Mesendoderm (in vitro differentiated cells): ENCODE measurements around the gene NCOA1.

Source experiments
- DNase-seq: peaks from one replicate; pipeline ENCODE4 v3.0.0; 2013
- H2AK5ac ChIP-seq: 2 replicates; pipeline ENCODE4 v1.6.1; 2013; ENCODE audit warnings: low read length, inconsistent platforms
- H2BK120ac ChIP-seq: 2 replicates; pipeline ENCODE4 v1.6.1; 2013; ENCODE audit warnings: low read depth, mild to moderate bottlenecking, low read length, moderate library complexity, mixed read lengths
- H2BK15ac ChIP-seq: replicated peaks from 2 replicates; pipeline ENCODE4 v1.6.1; 2013; ENCODE audit warnings: low read depth, mild to moderate bottlenecking, moderate library complexity
- H2BK5ac ChIP-seq: 2 replicates; pipeline ENCODE4 v1.6.1; 2013; ENCODE audit warnings: low read length, inconsistent platforms
- H3K18ac ChIP-seq: 2 replicates; pipeline ENCODE4 v1.6.1; 2013; ENCODE audit warnings: mild to moderate bottlenecking, low read length, mixed read lengths
- H3K23ac ChIP-seq: one replicate; pipeline ENCODE4 v1.6.1; 2013; ENCODE audit warnings: low read length
- H3K27ac ChIP-seq: 2 replicates; pipeline ENCODE4 v1.5.1; 2013; ENCODE audit warnings: low read depth, mild to moderate bottlenecking, inconsistent platforms, low read length, moderate library complexity
- H3K27me3 ChIP-seq: 2 replicates; pipeline ENCODE4 v1.6.1; 2013; ENCODE audit warnings: low read length, control low read depth, mild to moderate bottlenecking, inconsistent platforms; ENCODE audit not compliant: insufficient read depth, poor library complexity
- H3K36me3 ChIP-seq: 2 replicates; pipeline ENCODE4 v1.6.1; 2013; ENCODE audit warnings: low read length, inconsistent platforms; ENCODE audit not compliant: control insufficient read depth, insufficient read depth
- H3K4ac ChIP-seq: one replicate; pipeline ENCODE4 v1.6.1; 2013; ENCODE audit warnings: low read depth, mild to moderate bottlenecking, low read length, moderate library complexity
- H3K4me1 ChIP-seq: 2 replicates; pipeline ENCODE4 v1.6.1; 2013; ENCODE audit warnings: low read depth, low read length, inconsistent platforms; ENCODE audit not compliant: control insufficient read depth
- H3K4me2 ChIP-seq: 2 replicates; pipeline ENCODE4 v1.6.1; 2013; ENCODE audit warnings: low read length
- H3K4me3 ChIP-seq: 2 replicates; pipeline ENCODE4 v1.5.1; 2013; ENCODE audit warnings: mild to moderate bottlenecking, low read length
- H3K56ac ChIP-seq: one replicate; pipeline ENCODE4 v1.6.1; 2013; ENCODE audit warnings: low read length
- H3K79me1 ChIP-seq: 2 replicates; pipeline ENCODE4 v1.6.1; 2013; ENCODE audit warnings: low read length, inconsistent platforms
- H3K79me2 ChIP-seq: 2 replicates; pipeline ENCODE4 v1.6.1; 2013; ENCODE audit warnings: mild to moderate bottlenecking, low read length; ENCODE audit not compliant: control insufficient read depth, insufficient read depth
- H3K9ac ChIP-seq: 2 replicates; pipeline ENCODE4 v1.6.1; 2013; ENCODE audit warnings: low read length, inconsistent platforms
- H4K5ac ChIP-seq: one replicate; pipeline ENCODE4 v1.6.1; 2013; ENCODE audit warnings: low read length
- H4K8ac ChIP-seq: one replicate; pipeline ENCODE4 v1.6.1; 2013; ENCODE audit warnings: low read depth, mild to moderate bottlenecking, control low read depth, low read length, moderate library complexity
- WGBS: extraction: QIAGEN DNeasy Blood & Tissue Kit; methylation state at CpG from one replicate; pipeline ENCODE4 v1.1.7; 2013; ENCODE audit warnings: low lambda C conversion rate, missing lambda C conversion rate; ENCODE audit not compliant: insufficient coverage; ENCODE audit errors: extremely low coverage; 5-methylcytosine and 5-hydroxymethylcytosine counted together

The NCOA1 gene

GRCh38 chr2:24494410-24494809 lies 3.4 kb downstream of the NCOA1 start:
- no peak for DNase-seq
- no peak overlapping the region for H3K27ac ChIP-seq
- WGBS: no CpG with 5 or more reads among the region's 7 CpGs

GRCh38 chr2:24495451-24495850 lies 4.4 kb downstream of the NCOA1 start:
- peaks cover 2% of the 10 kb centered on the region for H3K4me1 ChIP-seq
- no peak overlapping the region for H3K18ac ChIP-seq
- H3K4ac ChIP-seq: no peak overlapping the region
- H3K4me2 ChIP-seq: no peak overlapping the region
- no peak overlapping the region for H2BK5ac ChIP-seq
- no peak overlapping the region for H3K4me3 ChIP-seq
- no peak for DNase-seq
- no peak overlapping the region for H3K9ac ChIP-seq
- no peaks in the 10 kb centered on the region for H3K36me3 ChIP-seq
- H3K79me2 ChIP-seq: peaks cover 11% of the 10 kb centered on the region
- no peak overlapping the region for H2BK120ac ChIP-seq
- no peak overlapping the region for H2AK5ac ChIP-seq
- no CpG with 5 or more reads among the region's 4 CpGs for WGBS
- no peak overlapping the region for H2BK15ac ChIP-seq
- H3K56ac ChIP-seq: no peak overlapping the region
- H4K8ac ChIP-seq: no peak overlapping the region
- no peak overlapping the region for H3K23ac ChIP-seq
- no peaks in the 10 kb centered on the region for H3K27me3 ChIP-seq
- no peak overlapping the region for H3K27ac ChIP-seq
- peaks cover 12% of the 10 kb centered on the region for H3K79me1 ChIP-seq
- H4K5ac ChIP-seq: no peak overlapping the region

More at GRCh38 chr2:24494410-24494809, 3.4 kb downstream of the NCOA1 start:
- Histone ChIP-seq H3K79me2 (peaks cover 9% of the 10 kb centered on the region), H3K4me2 (no peak overlapping the region), H3K27me3 (no peaks in the 10 kb centered on the region), H2BK120ac (no peak overlapping the region), H3K4ac (no peak overlapping the region), H3K36me3 (no peaks in the 10 kb centered on the region), H3K23ac (peak overlapping the region; percentile 48), H2BK15ac (no peak overlapping the region), H3K4me3 (no peak overlapping the region), H3K4me1 (peaks cover 4% of the 10 kb centered on the region), H4K5ac (no peak overlapping the region), H3K9ac (no peak overlapping the region), H3K56ac (no peak overlapping the region), H3K18ac (no peak overlapping the region), H3K79me1 (peaks cover 10% of the 10 kb centered on the region), H4K8ac (no peak overlapping the region), H2AK5ac (no peak overlapping the region), H2BK5ac (no peak overlapping the region)

- H3K36me3 ChIP-seq: no peaks in the 10 kb centered on the region
- no peak overlapping the region for H4K8ac ChIP-seq
- H3K4me3 ChIP-seq: no peak overlapping the region
- H3K27ac ChIP-seq: no peak overlapping the region
- WGBS: no CpG with 5 or more reads among the region's 4 CpGs
- no peak overlapping the region for H3K4ac ChIP-seq
- no peak overlapping the region for H2BK15ac ChIP-seq
- no peak overlapping the region for H2BK120ac ChIP-seq
- no peak overlapping the region for H2AK5ac ChIP-seq
- H4K5ac ChIP-seq: no peak overlapping the region
- H3K23ac ChIP-seq: no peak overlapping the region
- peaks cover 14% of the 10 kb centered on the region for H3K79me2 ChIP-seq
- H3K9ac ChIP-seq: no peak overlapping the region
- peaks cover 12% of the 10 kb centered on the region for H3K79me1 ChIP-seq
- no peak overlapping the region for H2BK5ac ChIP-seq
- no peak for DNase-seq
- no peaks in the 10 kb centered on the region for H3K27me3 ChIP-seq
- H3K18ac ChIP-seq: no peak overlapping the region
- no peak overlapping the region for H3K56ac ChIP-seq
- H3K4me1 ChIP-seq: peaks cover 2% of the 10 kb centered on the region
- no peak overlapping the region for H3K4me2 ChIP-seq
Observed at GRCh38 chr2:24496959-24497358, 5.9 kb downstream of the NCOA1 start.

GRCh38 chr2:24497685-24498084 lies 6.6 kb downstream of the NCOA1 start:
- Histone ChIP-seq H2BK5ac (no peak overlapping the region), H3K4me1 (peaks cover 2% of the 10 kb centered on the region), H2BK120ac (no peak overlapping the region), H3K36me3 (no peaks in the 10 kb centered on the region), H2BK15ac (no peak overlapping the region), H3K9ac (no peak overlapping the region), H3K27ac (no peak overlapping the region), H3K4me3 (no peak overlapping the region), H3K4me2 (no peak overlapping the region), H3K18ac (no peak overlapping the region), H3K23ac (no peak overlapping the region), H3K79me2 (peaks cover 14% of the 10 kb centered on the region), H2AK5ac (no peak overlapping the region), H3K27me3 (no peaks in the 10 kb centered on the region), H3K4ac (no peak overlapping the region), H3K56ac (no peak overlapping the region), H4K8ac (no peak overlapping the region), H4K5ac (no peak overlapping the region), H3K79me1 (peaks cover 9% of the 10 kb centered on the region)
- DNase-seq: no peak

- Histone ChIP-seq H2BK15ac (no peak overlapping the region), H4K8ac (no peak overlapping the region), H2BK120ac (no peak overlapping the region), H3K4me2 (no peak overlapping the region), H3K56ac (no peak overlapping the region), H3K4me3 (no peak overlapping the region), H2AK5ac (no peak overlapping the region), H3K18ac (no peak overlapping the region), H3K9ac (no peak overlapping the region), H3K79me2 (peaks cover 14% of the 10 kb centered on the region), H3K36me3 (no peaks in the 10 kb centered on the region), H4K5ac (no peak overlapping the region), H2BK5ac (no peak overlapping the region), H3K4ac (no peak overlapping the region), H3K4me1 (peaks cover 2% of the 10 kb centered on the region), H3K23ac (no peak overlapping the region), H3K27me3 (no peaks in the 10 kb centered on the region), H3K79me1 (peaks cover 9% of the 10 kb centered on the region), H3K27ac (no peak overlapping the region)
- DNase-seq: no peak
- no CpG with 5 or more reads among the region's 4 CpGs for WGBS
Observed at GRCh38 chr2:24498121-24498520, 7.1 kb downstream of the NCOA1 start.

- H2BK120ac ChIP-seq: no peak overlapping the region
- H2BK5ac ChIP-seq: no peak overlapping the region
- peaks cover 2% of the 10 kb centered on the region for H3K4me1 ChIP-seq
- no peak overlapping the region for H3K18ac ChIP-seq
- H4K5ac ChIP-seq: no peak overlapping the region
- no peak overlapping the region for H2BK15ac ChIP-seq
- H3K4me2 ChIP-seq: no peak overlapping the region
- H3K79me2 ChIP-seq: peaks cover 6% of the 10 kb centered on the region
- WGBS: no CpG with 5 or more reads among the region's 2 CpGs
- H3K4me3 ChIP-seq: no peak overlapping the region
- no peak overlapping the region for H4K8ac ChIP-seq
- no peak overlapping the region for H3K4ac ChIP-seq
- DNase-seq: no peak
- no peaks in the 10 kb centered on the region for H3K36me3 ChIP-seq
- H3K79me1 ChIP-seq: peaks cover 7% of the 10 kb centered on the region
- no peak overlapping the region for H3K9ac ChIP-seq
- no peaks in the 10 kb centered on the region for H3K27me3 ChIP-seq
- no peak overlapping the region for H3K27ac ChIP-seq
- no peak overlapping the region for H3K56ac ChIP-seq
- H3K23ac ChIP-seq: no peak overlapping the region
- no peak overlapping the region for H2AK5ac ChIP-seq
Observed at GRCh38 chr2:24501813-24502212, 10.8 kb downstream of the NCOA1 start.
